ENCODE results near the gene SLC39A7.

SLC39A7 gene

GRCh38 chr6:33170176-33171015 is 30.3 kb upstream of the SLC39A7 start:
- no peak for DNase-seq

GRCh38 chr6:33171016-33171879 is 29.4 kb upstream of the SLC39A7 start:
- no peak for DNase-seq

DNA sequence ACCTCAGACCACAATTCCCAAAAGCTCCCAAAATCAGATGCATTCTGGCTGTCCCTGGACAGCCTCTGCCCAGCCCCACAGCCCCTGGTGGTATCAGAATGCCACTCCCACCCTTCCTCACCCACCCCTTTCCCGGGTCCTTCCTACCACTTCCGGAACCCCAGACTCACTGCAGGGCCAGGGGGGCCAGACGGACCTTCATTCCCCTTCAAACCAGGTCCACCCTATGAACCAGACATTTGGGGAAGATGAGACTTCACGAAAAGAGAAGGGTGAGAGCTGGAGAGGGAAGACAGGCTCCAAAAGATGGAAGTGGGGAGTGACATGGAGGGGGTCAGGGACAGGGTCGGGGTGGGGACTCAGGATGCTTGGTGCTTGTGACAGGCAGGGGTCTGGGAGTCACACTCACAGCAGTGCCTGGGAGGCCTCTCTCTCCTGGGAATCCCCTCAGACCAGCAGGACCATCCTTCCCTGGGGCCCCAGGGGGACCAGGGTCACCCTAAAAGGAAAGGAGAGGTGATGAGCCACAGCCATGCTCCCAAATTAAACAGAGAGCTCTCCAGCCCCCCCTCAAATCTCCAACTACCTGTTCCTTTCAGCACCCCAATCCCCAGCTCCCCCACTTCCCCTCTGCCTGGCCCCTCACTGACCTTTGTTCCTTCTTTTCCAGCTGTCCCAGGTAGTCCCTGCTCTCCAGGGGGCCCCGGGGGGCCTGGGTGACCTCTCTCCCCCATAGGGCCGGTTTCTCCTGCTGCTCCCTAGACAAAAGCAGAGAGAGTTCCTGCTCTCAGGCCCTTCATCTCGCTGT is 28.6 kb upstream of the SLC39A7 start:
- DNase-seq: no peak

DNA sequence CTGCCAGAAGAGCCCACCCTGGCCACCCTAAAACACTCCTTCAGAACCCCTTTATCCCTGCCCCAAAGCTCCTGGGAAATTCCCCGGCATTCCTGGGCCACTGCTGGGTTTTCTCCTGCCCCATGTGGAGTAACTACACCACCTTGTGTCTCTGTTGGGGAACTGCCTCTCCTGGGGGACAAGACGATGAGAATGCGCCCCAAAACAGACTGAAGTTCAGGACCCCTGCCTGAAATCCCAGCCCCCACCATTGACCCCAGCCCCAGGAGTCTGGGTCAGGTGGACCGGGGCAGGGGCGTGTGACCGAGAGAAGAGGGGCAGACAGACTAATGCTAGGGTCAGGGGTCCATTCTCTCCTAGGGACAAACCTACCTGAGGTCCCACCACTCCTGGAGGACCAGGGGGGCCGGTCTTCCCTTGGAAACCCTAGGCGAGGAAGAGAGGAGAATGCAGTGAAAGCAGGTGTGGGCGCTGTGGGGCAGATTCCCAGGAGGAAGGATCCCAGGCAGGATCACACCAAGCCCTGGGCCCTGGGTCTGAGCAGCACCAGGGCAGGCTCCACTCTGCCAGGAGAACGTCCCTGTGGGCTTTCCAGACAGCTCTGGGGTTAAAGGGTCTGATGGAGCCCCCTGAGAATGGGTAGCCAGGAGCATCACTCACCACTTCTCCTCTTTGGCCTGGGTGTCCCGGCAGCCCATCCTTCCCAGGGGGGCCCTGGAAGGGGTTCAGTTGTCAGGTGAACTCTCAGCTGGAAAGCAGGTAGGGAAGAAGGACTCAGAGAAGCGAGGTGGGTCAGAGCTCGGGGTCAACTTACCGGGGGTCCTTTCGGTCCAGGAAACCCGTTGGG is 27.8 kb upstream of the SLC39A7 start:
- DNase-seq: peak in 1 of 2 donors; percentile 52

- no peak for DNase-seq
Observed at GRCh38 chr6:33173535-33174180, 27.0 kb upstream of the SLC39A7 start.

DNA sequence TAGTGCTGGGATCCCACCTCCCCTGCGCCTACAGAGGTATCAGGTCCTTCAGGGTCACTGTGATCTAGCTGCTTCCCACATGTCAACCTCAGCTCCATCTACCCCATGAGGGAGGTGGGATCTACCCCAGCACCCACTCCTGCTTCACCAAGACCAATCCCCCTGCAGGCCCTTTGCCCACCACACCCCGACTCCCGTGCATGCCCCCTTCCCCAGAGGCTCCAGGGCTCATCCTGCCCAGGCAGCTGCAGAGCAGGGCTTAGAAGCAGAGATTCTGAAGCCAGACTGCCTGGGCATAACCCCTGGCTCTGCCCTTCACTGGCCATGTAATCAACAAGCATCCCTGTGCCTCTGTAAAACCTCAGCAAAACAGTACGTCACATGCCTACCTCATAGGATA is 25.9 kb upstream of the SLC39A7 start:
- no peak for DNase-seq

- no peak for DNase-seq
Observed at GRCh38 chr6:33175436-33176069, 25.1 kb upstream of the SLC39A7 start.

- no peak for DNase-seq
Observed at GRCh38 chr6:33176906-33177305, 23.8 kb upstream of the SLC39A7 start.

- DNase-seq: no peak
Observed at GRCh38 chr6:33177552-33178446, 22.9 kb upstream of the SLC39A7 start.

DNA sequence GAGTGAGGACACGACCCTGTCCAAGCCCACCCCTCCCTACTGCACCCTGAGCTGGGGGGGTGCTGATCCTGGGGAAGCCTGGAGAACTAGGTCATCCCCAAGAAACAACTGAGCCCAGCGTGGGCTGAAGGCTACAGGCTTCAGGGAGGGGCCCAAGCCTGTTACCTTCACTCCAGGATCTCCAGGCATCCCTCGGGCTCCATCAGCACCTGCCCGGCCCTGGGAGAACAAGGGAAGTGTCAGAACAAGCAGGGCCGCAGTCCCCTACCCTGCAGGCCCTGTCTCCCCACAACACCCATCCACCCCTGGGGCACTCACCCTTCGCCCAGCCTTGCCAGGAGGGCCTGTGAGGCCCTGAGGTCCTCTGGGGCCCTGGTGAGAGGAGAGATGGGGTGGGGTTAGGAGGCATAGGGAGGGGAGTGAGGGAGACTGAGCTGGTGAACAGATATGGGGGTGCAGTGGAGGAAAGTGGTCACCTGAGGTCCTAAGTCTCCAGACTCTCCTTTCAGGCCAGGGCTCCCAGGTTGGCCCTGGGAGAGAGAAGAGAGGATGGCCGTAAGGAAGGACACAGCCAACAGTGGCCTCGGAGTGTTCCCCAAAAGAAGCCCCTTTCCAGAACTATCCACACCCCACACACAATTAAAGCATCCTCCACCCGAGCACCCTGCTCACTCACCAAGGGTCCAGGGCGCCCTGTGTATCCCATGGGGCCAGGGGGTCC is 21.8 kb upstream of the SLC39A7 start:
- DNase-seq: no peak

DNA sequence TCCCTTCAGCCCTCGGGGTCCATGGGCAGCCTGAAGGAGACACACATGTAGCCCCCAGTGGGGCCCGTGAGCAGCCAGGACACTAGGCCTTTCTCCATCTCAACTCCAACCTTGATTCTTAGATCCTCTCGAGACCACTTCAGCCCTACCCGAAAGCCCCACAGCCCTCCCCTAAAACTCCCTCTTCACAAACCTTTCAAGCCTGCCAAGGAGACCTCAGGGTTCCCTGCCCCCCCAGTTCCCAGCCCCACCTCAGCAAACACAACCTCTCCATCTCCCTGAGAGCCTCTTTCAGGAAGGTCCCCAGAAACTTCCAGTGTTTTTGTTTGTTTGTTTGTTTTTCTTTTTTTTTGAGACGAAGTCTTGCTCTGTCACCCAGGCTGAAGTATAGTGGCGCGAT is 19.5 kb upstream of the SLC39A7 start:
- DNase-seq: no peak

GRCh38 chr6:33183071-33183683 is 17.5 kb upstream of the SLC39A7 start:
- peak; percentile 24 to 51 for DNase-seq

DNA sequence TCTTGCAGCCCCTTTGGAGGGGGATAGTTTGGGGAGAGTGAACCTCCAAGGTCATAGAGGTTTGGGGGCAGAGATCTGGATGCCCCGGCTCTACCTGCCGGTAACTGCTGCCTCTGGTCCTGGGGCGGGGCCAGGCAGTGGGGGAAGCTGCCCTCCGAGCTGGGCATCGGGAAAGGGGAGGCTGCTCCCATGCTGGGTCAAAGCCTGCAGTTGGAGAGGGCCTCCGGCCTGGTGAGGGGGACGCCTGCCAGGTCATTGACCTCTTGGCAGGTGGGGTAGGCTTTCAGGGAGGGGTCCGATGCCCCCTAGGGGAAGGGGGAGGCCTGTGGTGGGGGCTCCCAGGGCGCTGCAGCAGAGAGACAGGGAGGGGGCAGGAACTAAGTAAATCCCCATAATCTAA is 15.5 kb upstream of the SLC39A7 start:
- no peak for DNase-seq

GRCh38 chr6:33185654-33186187 is 14.9 kb upstream of the SLC39A7 start:
- DNase-seq: no peak

GRCh38 chr6:33187809-33188208 is 12.9 kb upstream of the SLC39A7 start:
- no peak for DNase-seq

DNA sequence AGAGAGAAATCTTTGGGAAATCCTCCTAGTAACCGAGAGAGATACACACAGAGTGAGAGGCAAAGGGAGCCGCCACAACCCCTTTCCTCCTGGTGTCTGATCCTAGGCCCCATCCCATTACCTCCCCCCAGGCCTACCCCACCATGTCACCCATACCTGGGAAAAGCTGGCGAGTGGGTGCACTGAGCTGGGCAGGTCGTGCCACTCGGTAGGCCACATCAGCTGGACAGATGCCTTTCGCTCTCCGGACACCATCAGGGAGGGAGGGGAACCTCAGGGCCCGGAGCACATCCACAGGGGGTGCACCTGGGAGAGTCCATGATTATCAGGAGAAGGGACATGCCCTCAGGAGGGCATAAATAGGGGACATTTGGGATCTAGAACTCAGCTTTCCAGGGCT is 11.5 kb upstream of the SLC39A7 start:
- no peak for DNase-seq

GRCh38 chr6:33189625-33190448 is 10.8 kb upstream of the SLC39A7 start:
- no peak for DNase-seq
